Activated B cell treated with CpG ODN at 0.5 μM for 24 hours (primary cell): ENCODE measurements around the gene P2RX4. TPM values are rescaled to one million over a fixed set of nuclear protein-coding genes. Genes with fewer than 3 reads are reported as not detected.

ENCODE experiments used
- total RNA-seq: library from RNA; stranded (reverse); gene quantifications from 2 replicates; pipeline ENCODE4 v1.2.3, GENCODE V29; 2022

Gene P2RX4
- total RNA-seq, 1 donor from 2014 or later, result 17.0 TPM

Other genes with a start within 250 kb of the P2RX4 start
- not detected in 2 replicates for gene HNF1A, start 231.6 kb upstream of the P2RX4 start, total RNA-seq
- gene C12orf43, start 193.6 kb upstream of the P2RX4 start, total RNA-seq, result 23.7 and 24.8 TPM in 2 replicates
- 0.86 and 1.4 TPM in 2 replicates for gene OASL, start 170.9 kb upstream of the P2RX4 start, total RNA-seq
- 2.7 and 5.3 TPM in 2 replicates for gene P2RX7, start 77.3 kb upstream of the P2RX4 start, total RNA-seq
- gene CAMKK2, start 86.6 kb downstream of the P2RX4 start, total RNA-seq, result 19.3 and 20.5 TPM in 2 replicates
- 116 and 143 TPM in 2 replicates for gene ANAPC5, start 142.3 kb downstream of the P2RX4 start, total RNA-seq
- 71.2 and 75.3 TPM in 2 replicates for gene RNF34, start 190.0 kb downstream of the P2RX4 start, total RNA-seq